Caco-2 (cell line): ENCODE results near the gene FAM13A. TPM values are rescaled to one million over a fixed set of nuclear protein-coding genes. Genes with fewer than 3 reads are reported as not detected.
"Not testable (repeated sequence)": the region's sequence is repeated elsewhere in the genome, so short reads cannot be mapped to it uniquely, and the experiment has no call there.

Experiments
- BruUV-seq: library from RNA; stranded (reverse); fragments of 400-500 nt; replicated peaks from 2 replicates; lab custom pipeline; 2021; lab: Mats Ljungman, UMichigan
- CTCF ChIA-PET: fragments of 300-600 bp; sonication (Branson Sonifier 250); formaldehyde crosslinking; loops from one replicate; lab custom pipeline; 2022; ENCODE audit warnings: antibody characterized with exemption; lab: Charles Lee
- POLR2A ChIA-PET: fragments of 300-600 bp; sonication (Branson Sonifier 250); formaldehyde crosslinking; loops from one replicate; lab custom pipeline; 2022; ENCODE audit warnings: antibody characterized with exemption; lab: Charles Lee
- DNase-seq, 2 experiments: peaks; one replicate each; pipeline versions ENCODE4 v3.0.0 to v3.0.0-alpha.2; 2020 to 2022
- H3K27me3 ChIP-seq: replicated peaks from 2 replicates; pipeline ENCODE4 v1.6.0; 2011; ENCODE audit warnings: low read length; ENCODE audit not compliant: control insufficient read depth, insufficient read depth
- H3K36me3 ChIP-seq: 2 replicates; pipeline ENCODE4 v1.5.1; 2011; ENCODE audit warnings: low read length; ENCODE audit not compliant: control insufficient read depth, insufficient read depth
- H3K4me1 ChIP-seq: fragments of 250-450 bp; sonication (Bioruptor Pico); 2 replicates; pipeline ENCODE4 v1.5.1; 2020; ENCODE audit warnings: mild to moderate bottlenecking
- H3K4me3 ChIP-seq: 2 replicates; pipeline ENCODE4 v1.5.1; 2011; ENCODE audit warnings: low read depth, mild to moderate bottlenecking, control low read depth, low read length
- H3K9me3 ChIP-seq: fragments of 250-450 bp; sonication (Bioruptor Pico); 2 replicates; pipeline ENCODE4 v1.5.1; 2020; ENCODE audit warnings: mild to moderate bottlenecking, moderate library complexity
- H3K27ac Mint-ChIP-seq: one replicate; pipeline ENCODE4 v1.8.0; 2022; ENCODE audit warnings: mixed read lengths; ENCODE audit not compliant: unreplicated experiment
- H3K27me3 Mint-ChIP-seq: one replicate; pipeline ENCODE4 v1.8.0; 2022; ENCODE audit warnings: mixed read lengths; ENCODE audit not compliant: insufficient read depth, unreplicated experiment
- H3K36me3 Mint-ChIP-seq: one replicate; pipeline ENCODE4 v1.8.0; 2022; ENCODE audit warnings: mild to moderate bottlenecking, mixed read lengths; ENCODE audit not compliant: insufficient read depth, unreplicated experiment
- H3K4me1 Mint-ChIP-seq: one replicate; pipeline ENCODE4 v1.8.0; 2022; ENCODE audit warnings: low read depth, mixed read lengths; ENCODE audit not compliant: unreplicated experiment
- H3K4me3 Mint-ChIP-seq: one replicate; pipeline ENCODE4 v1.8.0; 2022; ENCODE audit warnings: mild to moderate bottlenecking, moderate library complexity, mixed read lengths; ENCODE audit not compliant: unreplicated experiment
- H3K9me3 Mint-ChIP-seq: one replicate; pipeline ENCODE4 v1.8.0; 2022; ENCODE audit warnings: mixed read lengths; ENCODE audit not compliant: unreplicated experiment
- intact Hi-C: fragments of 100-400 bp; cut with micrococcal nuclease; formaldehyde crosslinking; loops from one replicate; pipeline ENCODE4 v1.10.0; 2022; ENCODE audit not compliant: unreplicated experiment
- total RNA-seq: library from RNA; stranded (reverse); gene quantifications from 2 replicates; pipeline ENCODE4 v1.2.3, GENCODE V29; 2022
- TF ChIP-seq, protein P1 (sequence below), 2 experiments: fragments of 200-600 bp in 1 of 2; IDR thresholded peaks; 1 replicate in 1 of 2; 2 replicates in 1 of 2; pipeline versions ENCODE4 v1.5.1 to v1.8.0; 2011 to 2022; ENCODE audit warnings: antibody characterized with exemption in 1 of 2, control low read depth in 1 of 2, inconsistent platforms in 1 of 2, low read depth in 1 of 2, low read length in 1 of 2, mild to moderate bottlenecking in 1 of 2, moderate library complexity in 1 of 2; ENCODE audit not compliant: insufficient read depth in 1 of 2, severe bottlenecking in 1 of 2, unreplicated experiment in 1 of 2

Gene FAM13A
- total RNA-seq, 1 experiment from 2014 or later = 11.0 TPM

GRCh38 chr4:88907478-88907877, 149.5 kb downstream of the FAM13A start:
- CTCF ChIA-PET = no interaction called here
- Histone ChIP-seq H3K4me1 (no peaks in the 10 kb centered on the region), H3K9me3 (no peaks in the 10 kb centered on the region), H3K27me3 (no peaks in the 10 kb centered on the region), H3K36me3 (no peaks in the 10 kb centered on the region), H3K4me3 (no peak overlapping the region)
- Mint-ChIP-seq H3K9me3 (no peaks in the 10 kb centered on the region), H3K27me3 (no peaks in the 10 kb centered on the region), H3K4me1 (no peaks in the 10 kb centered on the region), H3K27ac (no peak overlapping the region), H3K4me3 (no peak overlapping the region), H3K36me3 (no peaks in the 10 kb centered on the region)
- intact Hi-C loops = no loop called here
- DNase-seq = no peak
- no TSS peak for BruUV-seq
- TF ChIP-seq, protein P1, sequence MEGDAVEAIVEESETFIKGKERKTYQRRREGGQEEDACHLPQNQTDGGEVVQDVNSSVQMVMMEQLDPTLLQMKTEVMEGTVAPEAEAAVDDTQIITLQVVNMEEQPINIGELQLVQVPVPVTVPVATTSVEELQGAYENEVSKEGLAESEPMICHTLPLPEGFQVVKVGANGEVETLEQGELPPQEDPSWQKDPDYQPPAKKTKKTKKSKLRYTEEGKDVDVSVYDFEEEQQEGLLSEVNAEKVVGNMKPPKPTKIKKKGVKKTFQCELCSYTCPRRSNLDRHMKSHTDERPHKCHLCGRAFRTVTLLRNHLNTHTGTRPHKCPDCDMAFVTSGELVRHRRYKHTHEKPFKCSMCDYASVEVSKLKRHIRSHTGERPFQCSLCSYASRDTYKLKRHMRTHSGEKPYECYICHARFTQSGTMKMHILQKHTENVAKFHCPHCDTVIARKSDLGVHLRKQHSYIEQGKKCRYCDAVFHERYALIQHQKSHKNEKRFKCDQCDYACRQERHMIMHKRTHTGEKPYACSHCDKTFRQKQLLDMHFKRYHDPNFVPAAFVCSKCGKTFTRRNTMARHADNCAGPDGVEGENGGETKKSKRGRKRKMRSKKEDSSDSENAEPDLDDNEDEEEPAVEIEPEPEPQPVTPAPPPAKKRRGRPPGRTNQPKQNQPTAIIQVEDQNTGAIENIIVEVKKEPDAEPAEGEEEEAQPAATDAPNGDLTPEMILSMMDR (IDR thresholded peaks at IDR 0.05; ENCODE audit: insufficient read depth in 1 of 2, low read depth in 1 of 2, low read length in 1 of 2, severe bottlenecking in 1 of 2, unreplicated experiment in 1 of 2) = no peak
- POLR2A ChIA-PET = no interaction called here

GRCh38 chr4:88904240-88904639, 152.7 kb downstream of the FAM13A start:
- H3K4me1 Mint-ChIP-seq, POLR2A ChIA-PET, BruUV-seq, CTCF ChIA-PET, intact Hi-C loops, H3K36me3 ChIP-seq, H3K27ac Mint-ChIP-seq, H3K4me3 ChIP-seq, DNase-seq, H3K27me3 Mint-ChIP-seq, H3K36me3 Mint-ChIP-seq, H3K27me3 ChIP-seq, H3K4me1 ChIP-seq, H3K4me3 Mint-ChIP-seq, H3K9me3 ChIP-seq: not testable (repeated sequence)
- peaks cover 14% of the 10 kb centered on the region for H3K9me3 Mint-ChIP-seq

DNA sequence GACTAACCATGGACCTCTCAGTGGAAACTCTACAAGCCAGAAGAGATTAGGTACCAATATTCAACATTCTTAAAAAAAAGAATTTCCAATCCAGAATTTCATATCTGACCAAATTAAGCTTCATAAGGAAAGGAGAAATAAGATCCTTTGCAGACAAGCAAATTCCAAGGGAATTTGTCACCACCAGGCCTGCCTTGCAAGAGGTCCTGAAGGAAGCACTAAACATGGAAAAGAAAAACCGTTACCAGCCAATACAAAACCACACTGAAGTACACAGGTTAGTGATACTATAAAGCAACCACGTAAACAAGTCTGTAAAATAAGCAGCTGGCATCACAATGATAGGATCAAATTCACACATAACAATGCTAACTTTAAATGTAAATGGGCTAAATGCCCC, 156.6 kb downstream of the FAM13A start:
- H3K4me1 ChIP-seq = no peaks in the 10 kb centered on the region
- POLR2A ChIA-PET = interaction anchor here (0.6 kb wide), 1 partner anchor 223 kb away, joined by 3 read pairs; no protein-coding TSS in a partner anchor
- Mint-ChIP-seq H3K36me3 (no peaks in the 10 kb centered on the region), H3K4me1 (no peaks in the 10 kb centered on the region), H3K4me3 (no peak overlapping the region), H3K27ac (no peak overlapping the region), H3K27me3 (no peaks in the 10 kb centered on the region), H3K9me3 (peaks cover 14% of the 10 kb centered on the region)
- CTCF ChIA-PET = no interaction called here
- no peak overlapping the region for H3K4me3 ChIP-seq
- no peaks in the 10 kb centered on the region for H3K9me3 ChIP-seq
- no TSS peak for BruUV-seq
- H3K36me3 ChIP-seq = no peaks in the 10 kb centered on the region
- no peak for DNase-seq
- intact Hi-C loops = no loop called here
- TF ChIP-seq, protein P1 (IDR thresholded peaks at IDR 0.05; ENCODE audit: insufficient read depth in 1 of 2, low read depth in 1 of 2, low read length in 1 of 2, severe bottlenecking in 1 of 2, unreplicated experiment in 1 of 2) = no peak
- no peaks in the 10 kb centered on the region for H3K27me3 ChIP-seq

DNA sequence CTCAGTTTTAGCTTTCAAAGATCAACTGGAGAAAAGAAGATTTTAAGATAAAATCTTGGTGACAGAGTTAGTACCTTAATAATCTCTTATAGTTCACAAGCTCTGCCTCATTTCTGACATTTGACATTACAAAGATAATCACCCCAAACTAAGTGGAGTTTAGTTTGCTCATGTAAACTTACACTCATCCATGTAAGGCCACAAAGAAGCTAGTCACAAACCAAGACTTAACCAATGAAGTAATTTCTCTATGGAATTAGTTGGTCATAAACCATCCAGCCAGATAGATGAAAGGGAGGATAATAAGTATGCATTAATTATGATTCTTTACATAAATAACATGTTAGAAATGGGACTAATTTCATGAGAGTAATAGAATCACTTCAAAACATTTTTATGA, 159.2 kb downstream of the FAM13A start:
- H3K4me1 Mint-ChIP-seq = no peaks in the 10 kb centered on the region
- no peaks in the 10 kb centered on the region for H3K27me3 ChIP-seq
- H3K4me3 Mint-ChIP-seq = no peak overlapping the region
- ChIA-PET POLR2A (no interaction called here), CTCF (no interaction called here)
- intact Hi-C loops = no loop called here
- H3K36me3 ChIP-seq = no peaks in the 10 kb centered on the region
- H3K4me3 ChIP-seq = no peak overlapping the region
- no peak for DNase-seq
- no TSS peak for BruUV-seq
- peaks cover 14% of the 10 kb centered on the region for H3K9me3 Mint-ChIP-seq
- H3K27me3 Mint-ChIP-seq = no peaks in the 10 kb centered on the region
- H3K36me3 Mint-ChIP-seq = no peaks in the 10 kb centered on the region
- H3K4me1 ChIP-seq = no peaks in the 10 kb centered on the region
- H3K9me3 ChIP-seq = no peaks in the 10 kb centered on the region
- H3K27ac Mint-ChIP-seq = no peak overlapping the region
- TF ChIP-seq, protein P1 (IDR thresholded peaks at IDR 0.05; ENCODE audit: insufficient read depth in 1 of 2, low read depth in 1 of 2, low read length in 1 of 2, severe bottlenecking in 1 of 2, unreplicated experiment in 1 of 2) = no peak
